Neural cell (in vitro differentiated cells): Measurements from ENCODE around the gene CEP55. TPM values are rescaled to one million over a fixed set of nuclear protein-coding genes. Genes with fewer than 3 reads are reported as not detected.

Experiments
- H2AFZ ChIP-seq: fragments of 200-600, 300-800 bp; sonication (generic), shearing (Covaris generic); 2 replicates; pipeline ENCODE4 v1.6.0; 2014; ENCODE audit warnings: low read depth, mild to moderate bottlenecking, antibody characterized with exemption, low read length, moderate library complexity
- H3F3A ChIP-seq: fragments of 200-600 bp; shearing (Covaris generic); 2 replicates; pipeline ENCODE4 v1.6.1; 2016; ENCODE audit warnings: mild to moderate bottlenecking, moderate library complexity, mixed read lengths, antibody characterized with exemption, low read length; ENCODE audit not compliant: insufficient read depth, poor library complexity, severe bottlenecking
- H3K27ac ChIP-seq: fragments of 200-600, 300-800 bp; sonication (generic), shearing (Covaris generic); 2 replicates; pipeline ENCODE4 v1.5.1; 2014; ENCODE audit warnings: mild to moderate bottlenecking, low read length, moderate library complexity
- H3K27me3 ChIP-seq: fragments of 300-800, 200-600 bp; sonication (generic), shearing (Covaris generic); 2 replicates; pipeline ENCODE4 v1.6.0; 2014; ENCODE audit warnings: mild to moderate bottlenecking, low read depth, low read length, moderate library complexity; ENCODE audit not compliant: insufficient read depth
- H3K36me3 ChIP-seq: fragments of 300-800, 200-600 bp; sonication (generic), shearing (Covaris generic); 2 replicates; pipeline ENCODE4 v1.5.1; 2014; ENCODE audit warnings: mild to moderate bottlenecking, antibody characterized with exemption, low read length, moderate library complexity; ENCODE audit not compliant: insufficient read depth
- H3K4me2 ChIP-seq: fragments of 300-800, 200-600 bp; sonication (generic), shearing (Covaris generic); 2 replicates; pipeline ENCODE4 v1.6.0; 2014; ENCODE audit warnings: mild to moderate bottlenecking, low read length
- H3K4me3 ChIP-seq: fragments of 300-800, 200-600 bp; sonication (generic), shearing (Covaris generic); 2 replicates; pipeline ENCODE4 v1.5.1; 2014; ENCODE audit warnings: mild to moderate bottlenecking, low read length, moderate library complexity
- H3K79me2 ChIP-seq: fragments of 200-600 bp; shearing (Covaris generic); replicated peaks from 2 replicates; pipeline ENCODE4 v1.6.0; 2014; ENCODE audit warnings: mild to moderate bottlenecking, low read length, moderate library complexity; ENCODE audit not compliant: insufficient read depth
- H3K9ac ChIP-seq: fragments of 300-800, 200-600 bp; sonication (generic), shearing (Covaris generic); 2 replicates; pipeline ENCODE4 v1.6.1; 2016; ENCODE audit warnings: mild to moderate bottlenecking, low read length, mixed read lengths
- H3K9me2 ChIP-seq: fragments of 200-600 bp; shearing (Covaris generic); 2 replicates; pipeline ENCODE4 v1.6.1; 2016; ENCODE audit warnings: mild to moderate bottlenecking, low read length, mixed read lengths; ENCODE audit not compliant: insufficient read depth
- H3K9me3 ChIP-seq: fragments of 200-600, 300-800 bp; sonication (generic), shearing (Covaris generic); 2 replicates; pipeline ENCODE4 v1.6.1; 2016; ENCODE audit warnings: mild to moderate bottlenecking, mixed run types, low read length, moderate library complexity, mixed read lengths
- H4K20me1 ChIP-seq: fragments of 200-600 bp; shearing (Covaris generic); 2 replicates; pipeline ENCODE4 v1.6.1; 2016; ENCODE audit warnings: mild to moderate bottlenecking, mixed run types; ENCODE audit not compliant: insufficient read depth
- CTCF ChIP-seq: fragments of 450-650 bp; IDR thresholded peaks from 2 replicates; pipeline ENCODE4 v1.5.1; 2014; ENCODE audit warnings: antibody characterized with exemption, mild to moderate bottlenecking, moderate library complexity; ENCODE audit not compliant: poor library complexity, severe bottlenecking
- EP300 ChIP-seq: fragments of 450-650 bp; conservative IDR thresholded peaks from 2 replicates; pipeline ENCODE4 v1.6.1; 2014; ENCODE audit warnings: antibody characterized with exemption, mild to moderate bottlenecking, moderate library complexity; ENCODE audit not compliant: poor library complexity, severe bottlenecking
- EZH2 ChIP-seq: fragments of 200-600, 300-800 bp; shearing (Covaris generic), sonication (generic); IDR thresholded peaks from 2 replicates; pipeline ENCODE4 v1.6.1; 2014; ENCODE audit warnings: antibody characterized with exemption, low read length, borderline replicate concordance, mild to moderate bottlenecking; ENCODE audit not compliant: insufficient read depth, poor library complexity, severe bottlenecking
- MXI1 ChIP-seq: fragments of 450-650 bp; conservative IDR thresholded peaks from 2 replicates; pipeline ENCODE4 v1.6.1; 2014; ENCODE audit warnings: antibody characterized with exemption, mild to moderate bottlenecking; ENCODE audit not compliant: poor library complexity, severe bottlenecking
- POLR2AphosphoS5 ChIP-seq: IDR thresholded peaks from 2 replicates; pipeline ENCODE4 v1.6.1; 2012
- RAD21 ChIP-seq: fragments of 450-650 bp; conservative IDR thresholded peaks from 2 replicates; pipeline ENCODE4 v1.6.1; 2014; ENCODE audit warnings: antibody characterized with exemption, mild to moderate bottlenecking, moderate library complexity
- REST ChIP-seq: IDR thresholded peaks from 2 replicates; pipeline ENCODE4 v1.6.1; 2012; ENCODE audit warnings: borderline replicate concordance
- SMC3 ChIP-seq: fragments of 450-650 bp; conservative IDR thresholded peaks from 2 replicates; pipeline ENCODE4 v1.6.1; 2014; ENCODE audit warnings: antibody characterized with exemption, mild to moderate bottlenecking, moderate library complexity; ENCODE audit not compliant: poor library complexity
- TAF1 ChIP-seq: IDR thresholded peaks from 2 replicates; pipeline ENCODE4 v1.6.1; 2012; ENCODE audit warnings: low read depth
- polyA plus RNA-seq: library from polyadenylated mRNA; depleted of rRNA; stranded (reverse); fragments of >200 nt; gene quantifications from 2 replicates; pipeline ENCODE4 v1.2.3, GENCODE V29; 2014

Gene CEP55
- polyA plus RNA-seq, 1 donor from 2014 or later, result 0.67 TPM

- no peaks in the 10 kb centered on the region for H3K9me2 ChIP-seq
- no peaks in the 10 kb centered on the region for H3F3A ChIP-seq
- H3K27ac ChIP-seq, result no peak overlapping the region
- no peak overlapping the region for H3K9ac ChIP-seq
- H3K4me3 ChIP-seq, result no peak overlapping the region
- no peak overlapping the region for H3K4me2 ChIP-seq
- no peaks in the 10 kb centered on the region for H3K36me3 ChIP-seq
- H4K20me1 ChIP-seq, result no peaks in the 10 kb centered on the region
- no peaks in the 10 kb centered on the region for H3K9me3 ChIP-seq
- H2AFZ ChIP-seq, result no peak overlapping the region
- TF ChIP-seq MXI1 (no peak), EP300 (no peak), RAD21 (no peak), TAF1 (no peak), POLR2AphosphoS5 (no peak), CTCF (no peak), EZH2 (no peak), SMC3 (no peak), REST (no peak)
- no peaks in the 10 kb centered on the region for H3K27me3 ChIP-seq
- no peaks in the 10 kb centered on the region for H3K79me2 ChIP-seq
These were observed 34.0 kb upstream of the CEP55 start for GRCh38 chr10:93462371-93462770.

GRCh38 chr10:93462881-93463280 lies 33.5 kb upstream of the CEP55 start:
- Histone ChIP-seq H3K27me3 (no peaks in the 10 kb centered on the region), H3K79me2 (no peaks in the 10 kb centered on the region), H3K4me3 (no peak overlapping the region), H3K9ac (no peak overlapping the region), H3K27ac (no peak overlapping the region), H2AFZ (no peak overlapping the region), H3K9me3 (no peaks in the 10 kb centered on the region), H4K20me1 (no peaks in the 10 kb centered on the region), H3F3A (no peaks in the 10 kb centered on the region), H3K4me2 (no peak overlapping the region), H3K36me3 (no peaks in the 10 kb centered on the region), H3K9me2 (no peaks in the 10 kb centered on the region)
- no peak for TF ChIP-seq SMC3
- TF ChIP-seq RAD21, result no peak
- no peak for TF ChIP-seq POLR2AphosphoS5
- TF ChIP-seq EZH2, result no peak
- no peak for TF ChIP-seq CTCF
- no peak for TF ChIP-seq EP300
- TF ChIP-seq TAF1, result no peak
- no peak for TF ChIP-seq MXI1
- no peak for TF ChIP-seq REST
